Activated B cell treated with CpG ODN at 0.5 μM for 24 hours (primary cell): ENCODE measurements around the gene HMGB2. TPM values are rescaled to one million over a fixed set of nuclear protein-coding genes. Genes with fewer than 3 reads are reported as not detected.

Source experiments
- ATAC-seq: fragments of 200-7000 bp; cut with Tn5 transposase; one replicate; pipeline ENCODE4 v1.10.0; 2021; ENCODE audit warnings: low read depth, mild to moderate bottlenecking, moderate library complexity
- CTCF ChIA-PET: fragments of 350-600 bp; sonication (Branson Sonifier 250); formaldehyde crosslinking; loops from one replicate; lab custom pipeline; 2021; ENCODE audit warnings: antibody characterized with exemption; lab: Charles Lee
- POLR2A ChIA-PET: fragments of 350-600 bp; sonication (Branson Sonifier 250); formaldehyde crosslinking; loops from one replicate; lab custom pipeline; 2021; ENCODE audit warnings: antibody characterized with exemption; lab: Charles Lee
- DNase-seq: peaks from one replicate; pipeline ENCODE4 v3.0.0; 2022
- H3K27ac Mint-ChIP-seq: one replicate; pipeline ENCODE4 v1.8.0; 2020; ENCODE audit warnings: mixed read lengths
- H3K27me3 Mint-ChIP-seq: one replicate; pipeline ENCODE4 v1.8.0; 2021; ENCODE audit warnings: mixed read lengths
- H3K36me3 Mint-ChIP-seq: one replicate; pipeline ENCODE4 v1.8.0; 2021; ENCODE audit warnings: low read depth, mixed read lengths
- H3K4me1 Mint-ChIP-seq: one replicate; pipeline ENCODE4 v1.8.0; 2021; ENCODE audit warnings: mixed read lengths
- H3K4me3 Mint-ChIP-seq: one replicate; pipeline ENCODE4 v1.8.0; 2020; ENCODE audit warnings: mild to moderate bottlenecking, mixed read lengths
- H3K9me3 Mint-ChIP-seq: one replicate; pipeline ENCODE4 v1.8.0; 2020; ENCODE audit warnings: mixed read lengths
- CTCF ChIP-seq: fragments of 200-600 bp; IDR thresholded peaks from one replicate; pipeline ENCODE4 v1.8.0; 2022; ENCODE audit warnings: antibody characterized with exemption, mild to moderate bottlenecking
- intact Hi-C: fragments of 100-400 bp; cut with micrococcal nuclease; formaldehyde crosslinking; loops from one replicate; pipeline ENCODE4 v1.15.1; 2024
- total RNA-seq: library from RNA; stranded (reverse); gene quantifications from 2 replicates; pipeline ENCODE4 v1.2.3, GENCODE V29; 2022

HMGB2 gene
- total RNA-seq, 1 donor from 2014 or later: 63.2 TPM

GRCh38 chr4:173287486-173287885 lies 46.7 kb downstream of the HMGB2 start:
- H3K4me3 Mint-ChIP-seq: no peak overlapping the region
- POLR2A ChIA-PET: interaction anchor here (0.7 kb wide), 1 partner anchor 85 kb away, joined by 12 read pairs; no protein-coding TSS in a partner anchor
- DNase-seq (no peak), ATAC-seq (no peak)
- no peak for TF ChIP-seq CTCF
- peaks cover 7% of the 10 kb centered on the region for H3K9me3 Mint-ChIP-seq
- H3K27me3 Mint-ChIP-seq: no peaks in the 10 kb centered on the region
- peaks cover 33% of the 10 kb centered on the region for H3K36me3 Mint-ChIP-seq
- H3K27ac Mint-ChIP-seq: no peak overlapping the region
- CTCF ChIA-PET: interaction anchor here (1.3 to 2.4 kb wide), 2 partner anchors 15 to 23 kb away, joined by 4 to 6 read pairs; no protein-coding TSS in a partner anchor
- intact Hi-C loops: no loop called here
- peaks cover 5% of the 10 kb centered on the region for H3K4me1 Mint-ChIP-seq

- Mint-ChIP-seq H3K36me3 (peaks cover 34% of the 10 kb centered on the region), H3K4me1 (peaks cover 18% of the 10 kb centered on the region), H3K4me3 (no peak overlapping the region), H3K27me3 (no peaks in the 10 kb centered on the region), H3K9me3 (peaks cover 7% of the 10 kb centered on the region), H3K27ac (no peak overlapping the region)
- intact Hi-C loops: no loop called here
- DNase-seq (no peak), ATAC-seq (no peak)
- ChIA-PET POLR2A (no interaction called here), CTCF (no interaction called here)
- TF ChIP-seq CTCF: no peak
Observed at GRCh38 chr4:173284463-173284862, 49.7 kb downstream of the HMGB2 start.

GRCh38 chr4:173282626-173283025 lies 51.5 kb downstream of the HMGB2 start:
- Mint-ChIP-seq H3K27me3 (no peaks in the 10 kb centered on the region), H3K36me3 (peaks cover 33% of the 10 kb centered on the region), H3K27ac (no peak overlapping the region), H3K9me3 (peaks cover 7% of the 10 kb centered on the region), H3K4me3 (no peak overlapping the region), H3K4me1 (peaks cover 15% of the 10 kb centered on the region)
- ChIA-PET POLR2A (no interaction called here), CTCF (interaction anchor here (1.5 kb wide), 1 partner anchor 269 kb away, joined by 3 read pairs; no protein-coding TSS in a partner anchor)
- intact Hi-C loops: no loop called here
- no peak for TF ChIP-seq CTCF
- no peak for DNase-seq
- no peak for ATAC-seq

GRCh38 chr4:173282256-173282562 lies 51.9 kb downstream of the HMGB2 start:
- intact Hi-C loops: no loop called here
- Mint-ChIP-seq H3K36me3 (peaks cover 33% of the 10 kb centered on the region), H3K4me3 (no peak overlapping the region), H3K4me1 (peaks cover 17% of the 10 kb centered on the region), H3K27ac (no peak overlapping the region), H3K27me3 (no peaks in the 10 kb centered on the region), H3K9me3 (peaks cover 7% of the 10 kb centered on the region)
- POLR2A ChIA-PET: no interaction called here
- CTCF ChIA-PET: interaction anchor here (1.5 kb wide), 1 partner anchor 268 kb away, joined by 3 read pairs; no protein-coding TSS in a partner anchor
- no peak for TF ChIP-seq CTCF
- DNase-seq (no peak), ATAC-seq (no peak)

- Mint-ChIP-seq H3K4me3 (no peak overlapping the region), H3K27me3 (no peaks in the 10 kb centered on the region)
- intact Hi-C loops: no loop called here
Observed at GRCh38 chr4:173281406-173282255, 52.5 kb downstream of the HMGB2 start.

More at GRCh38 chr4:173281406-173282255, 52.5 kb downstream of the HMGB2 start:
- ChIA-PET CTCF (interaction anchor here (1.5 kb wide), 2 partner anchors 268 kb away, joined by 3 to 10 read pairs; no protein-coding TSS in a partner anchor), POLR2A (no interaction called here)
- peak overlapping the region; percentile 8 for H3K27ac Mint-ChIP-seq
- TF ChIP-seq CTCF: no peak
- H3K9me3 Mint-ChIP-seq: peaks cover 3% of the 10 kb centered on the region
- H3K36me3 Mint-ChIP-seq: peaks cover 31% of the 10 kb centered on the region
- ATAC-seq: no peak
- no peak for DNase-seq
- H3K4me1 Mint-ChIP-seq: peaks cover 17% of the 10 kb centered on the region

Other genes starting within 250 kb of the HMGB2 start
- gene GALNT7, start 165.5 kb downstream of the HMGB2 start, total RNA-seq: 15.3 and 16.9 TPM in 2 replicates
- gene SAP30, start 36.6 kb upstream of the HMGB2 start, total RNA-seq: 2.1 TPM in 2 replicates
- gene SCRG1, start 64.8 kb upstream of the HMGB2 start, total RNA-seq: not detected in 2 replicates
- gene HAND2, start 195.9 kb upstream of the HMGB2 start, total RNA-seq: not detected in 2 replicates